Tibial nerve (tissue), 4 donors: ENCODE data around the gene LRP3. TPM values are rescaled to one million over a fixed set of nuclear protein-coding genes. Genes with fewer than 3 reads are reported as not detected.
"Not testable (repeated sequence)": the region's sequence is repeated elsewhere in the genome, so short reads cannot be mapped to it uniquely, and the experiment has no call there.

Source experiments
- DNase-seq, 2 donors: peaks; one replicate each; pipeline ENCODE4 v3.0.0-alpha.2; 2019; ENCODE audit warnings: low spot score in 2 of 2
- H3K27ac ChIP-seq, 4 donors: fragments of 200-600 bp; sonication (generic) in 3 of 4; one replicate each; pipeline ENCODE4 v1.5.1; 2017 to 2019; ENCODE audit warnings: mild to moderate bottlenecking in 1 of 4
- H3K27me3 ChIP-seq, 2 donors: fragments of 200-600 bp; sonication (generic) in 1 of 2; one replicate each; pipeline versions ENCODE4 v1.5.1 to v1.6.0; 2017 to 2019
- H3K36me3 ChIP-seq, 3 donors: fragments of 200-600 bp; sonication (generic); one replicate each; pipeline ENCODE4 v1.5.1; 2018 to 2019
- H3K4me1 ChIP-seq, 4 donors: fragments of 200-600 bp; sonication (generic) in 3 of 4; one replicate each; pipeline ENCODE4 v1.5.1; 2017 to 2019
- H3K4me3 ChIP-seq, 4 donors: fragments of 200-600 bp; sonication (generic) in 3 of 4; one replicate each; pipeline ENCODE4 v1.5.1; 2017 to 2019; ENCODE audit warnings: mild to moderate bottlenecking in 1 of 4, moderate library complexity in 1 of 4
- H3K9me3 ChIP-seq, 4 donors: fragments of 200-600 bp; sonication (generic) in 3 of 4; one replicate each; pipeline ENCODE4 v1.5.1; 2017 to 2019
- EP300 ChIP-seq, 2 donors: sonication (generic); formaldehyde crosslinking; IDR thresholded peaks; one replicate each; pipeline ENCODE4 v1.6.1; 2017; ENCODE audit warnings: antibody characterized with exemption in 2 of 2, mild to moderate bottlenecking in 1 of 2
- POLR2A ChIP-seq, 2 donors: fragments of 450-650 bp; IDR thresholded peaks; one replicate each; pipeline ENCODE4 v1.6.1; 2017; ENCODE audit warnings: antibody characterized with exemption in 2 of 2, mild to moderate bottlenecking in 2 of 2, moderate library complexity in 2 of 2
- WGBS, 2 donors: methylation state at CpG; one replicate each; pipeline ENCODE4 v1.1.5; 2018; 5-methylcytosine and 5-hydroxymethylcytosine counted together
- total RNA-seq, 4 donors: library from RNA; depleted of rRNA; stranded (reverse); fragments of >200 nt; gene quantifications; one replicate each; pipeline ENCODE4 v1.1.0, GENCODE V29; 2016
- TF ChIP-seq, protein P1 (sequence below), 5 experiments: fragments of 200-600 bp in 3 of 5; fragments of 450-650 bp in 2 of 5; sonication (generic) in 3 of 5; IDR thresholded peaks; one replicate each; pipeline ENCODE4 v1.5.1; 2016 to 2019; ENCODE audit warnings: antibody characterized with exemption in 5 of 5, mild to moderate bottlenecking in 3 of 5, moderate library complexity in 2 of 5

LRP3 gene
- total RNA-seq, 4 donors from 2014 or later: 19.0 to 39.0 (median 30.2) TPM

- TF ChIP-seq POLR2A (IDR thresholded peaks at IDR 0.05): no peak
- TF ChIP-seq, protein P1, sequence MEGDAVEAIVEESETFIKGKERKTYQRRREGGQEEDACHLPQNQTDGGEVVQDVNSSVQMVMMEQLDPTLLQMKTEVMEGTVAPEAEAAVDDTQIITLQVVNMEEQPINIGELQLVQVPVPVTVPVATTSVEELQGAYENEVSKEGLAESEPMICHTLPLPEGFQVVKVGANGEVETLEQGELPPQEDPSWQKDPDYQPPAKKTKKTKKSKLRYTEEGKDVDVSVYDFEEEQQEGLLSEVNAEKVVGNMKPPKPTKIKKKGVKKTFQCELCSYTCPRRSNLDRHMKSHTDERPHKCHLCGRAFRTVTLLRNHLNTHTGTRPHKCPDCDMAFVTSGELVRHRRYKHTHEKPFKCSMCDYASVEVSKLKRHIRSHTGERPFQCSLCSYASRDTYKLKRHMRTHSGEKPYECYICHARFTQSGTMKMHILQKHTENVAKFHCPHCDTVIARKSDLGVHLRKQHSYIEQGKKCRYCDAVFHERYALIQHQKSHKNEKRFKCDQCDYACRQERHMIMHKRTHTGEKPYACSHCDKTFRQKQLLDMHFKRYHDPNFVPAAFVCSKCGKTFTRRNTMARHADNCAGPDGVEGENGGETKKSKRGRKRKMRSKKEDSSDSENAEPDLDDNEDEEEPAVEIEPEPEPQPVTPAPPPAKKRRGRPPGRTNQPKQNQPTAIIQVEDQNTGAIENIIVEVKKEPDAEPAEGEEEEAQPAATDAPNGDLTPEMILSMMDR (IDR thresholded peaks at IDR 0.05): no peak
- TF ChIP-seq EP300 (IDR thresholded peaks at IDR 0.05): no peak
- Histone ChIP-seq H3K4me1 (no peaks in the 10 kb centered on the region), H3K27ac (no peak overlapping the region), H3K27me3 (no peaks in the 10 kb centered on the region), H3K36me3 (no peaks in the 10 kb centered on the region), H3K9me3 (no peaks in the 10 kb centered on the region), H3K4me3 (no peak overlapping the region)
- no peak for DNase-seq
- 56 to 61% methylated on average over 2 of the region's 2 CpGs for WGBS, 2 donors
Measured at GRCh38 chr19:33152176-33152575, 42.0 kb upstream of the LRP3 start.

GRCh38 chr19:33152625-33153024 lies 41.5 kb upstream of the LRP3 start:
- H3K27ac ChIP-seq, H3K36me3 ChIP-seq, H3K27me3 ChIP-seq, DNase-seq, H3K4me3 ChIP-seq, H3K9me3 ChIP-seq, H3K4me1 ChIP-seq: not testable (repeated sequence)
- WGBS, 2 donors: 71 to 87% methylated on average over 4 of the region's 4 CpGs

DNA sequence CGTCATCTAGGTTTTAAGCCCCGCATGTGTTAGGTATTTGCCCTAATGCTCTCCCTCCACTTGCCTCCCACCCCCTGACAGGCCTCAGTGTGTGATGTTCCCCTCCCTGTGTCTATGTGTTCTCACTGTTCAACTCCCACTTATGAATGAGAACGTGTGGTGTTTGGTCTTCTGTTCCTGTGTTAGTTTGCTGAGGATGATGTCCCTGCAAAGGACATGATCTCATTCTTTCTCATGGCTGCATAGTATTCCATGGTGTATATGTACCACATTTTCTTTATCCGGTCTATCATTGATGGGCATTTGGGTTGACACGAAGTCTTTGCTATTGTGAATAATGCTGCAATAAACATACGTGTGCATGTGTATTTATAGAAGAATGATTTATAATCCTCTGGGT lies 39.8 kb upstream of the LRP3 start:
- H3K4me1 ChIP-seq, H3K27ac ChIP-seq, H3K36me3 ChIP-seq, H3K9me3 ChIP-seq, DNase-seq, H3K4me3 ChIP-seq, H3K27me3 ChIP-seq: not testable (repeated sequence)
- 82 to 84% methylated on average over 6 of the region's 6 CpGs for WGBS, 2 donors

- Histone ChIP-seq H3K27me3 (no peaks in the 10 kb centered on the region), H3K27ac (no peak overlapping the region), H3K4me1 (no peaks in the 10 kb centered on the region), H3K4me3 (no peak overlapping the region), H3K36me3 (no peaks in the 10 kb centered on the region), H3K9me3 (no peaks in the 10 kb centered on the region)
- 72 to 74% methylated on average over 5 of the region's 5 CpGs for WGBS, 2 donors
- no peak for DNase-seq
- no peak for TF ChIP-seq EP300 (IDR thresholded peaks at IDR 0.05)
- TF ChIP-seq POLR2A (IDR thresholded peaks at IDR 0.05): no peak
- TF ChIP-seq, protein P1 (IDR thresholded peaks at IDR 0.05): no peak
Measured at GRCh38 chr19:33156334-33156733, 37.8 kb upstream of the LRP3 start.

DNA sequence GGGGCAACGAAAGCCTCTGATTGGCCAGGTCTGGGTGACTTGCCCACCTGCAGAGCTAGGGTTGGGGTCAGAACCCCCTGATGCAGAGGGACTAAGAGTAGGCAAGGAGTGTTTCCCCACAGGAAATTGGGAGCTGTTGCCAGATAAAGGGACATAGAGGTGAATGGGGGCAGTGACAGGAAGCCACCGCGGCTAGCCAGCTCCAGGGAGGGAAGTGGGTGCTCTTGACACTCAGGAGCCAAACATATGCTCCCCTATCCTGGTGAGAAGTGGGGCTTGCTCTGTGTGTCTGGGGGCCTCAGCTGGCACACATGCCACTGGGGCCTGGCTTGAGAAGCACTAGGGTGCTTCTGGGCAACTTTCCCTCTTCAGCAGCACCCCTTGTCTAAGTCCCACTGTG lies 36.2 kb upstream of the LRP3 start:
- Histone ChIP-seq H3K4me1 (no peaks in the 10 kb centered on the region), H3K36me3 (no peaks in the 10 kb centered on the region), H3K4me3 (no peak overlapping the region), H3K27ac (no peak overlapping the region), H3K27me3 (no peaks in the 10 kb centered on the region), H3K9me3 (no peaks in the 10 kb centered on the region)
- no peak for TF ChIP-seq EP300 (IDR thresholded peaks at IDR 0.05)
- no peak for TF ChIP-seq POLR2A (IDR thresholded peaks at IDR 0.05)
- TF ChIP-seq, protein P1 (IDR thresholded peaks at IDR 0.05): no peak
- DNase-seq: no peak
- WGBS, 2 donors: 60 to 64% methylated on average over 3 of the region's 3 CpGs

GRCh38 chr19:33158365-33158764 lies 35.8 kb upstream of the LRP3 start:
- DNase-seq: no peak
- no peak overlapping the region for H3K27ac ChIP-seq
- no peak overlapping the region for H3K4me3 ChIP-seq
- TF ChIP-seq POLR2A (IDR thresholded peaks at IDR 0.05) (no peak), EP300 (IDR thresholded peaks at IDR 0.05) (no peak)
- TF ChIP-seq, protein P1 (IDR thresholded peaks at IDR 0.05): no peak
- H3K27me3 ChIP-seq: no peaks in the 10 kb centered on the region
- H3K9me3 ChIP-seq: no peaks in the 10 kb centered on the region
- 91 to 93% methylated on average over 6 of the region's 6 CpGs for WGBS, 2 donors
- no peaks in the 10 kb centered on the region for H3K36me3 ChIP-seq
- H3K4me1 ChIP-seq: no peaks in the 10 kb centered on the region
